Muscle of arm (tissue), 14 donors: ENCODE measurements around the gene KCMF1. TPM values are rescaled to one million over a fixed set of nuclear protein-coding genes. Genes with fewer than 3 reads are reported as not detected.
"Not testable (repeated sequence)": the region's sequence is repeated elsewhere in the genome, so short reads cannot be mapped to it uniquely, and the experiment has no call there.

Experiments used
- DNase-seq: peaks from one replicate; pipeline ENCODE4 v3.0.0-alpha.2; 2013
- long read RNA-seq, 11 donors: transcript quantifications; one replicate each; lab custom pipeline, GENCODE V29; 2026
- polyA plus RNA-seq, 12 donors: library from polyadenylated mRNA; unstranded; fragments of 120-200 nt; gene quantifications; one replicate each; pipeline ENCODE4 v1.2.1, GENCODE V29; 2013; ENCODE audit not compliant: insufficient read length in 12 of 12

The KCMF1 gene
- polyA plus RNA-seq = 10 to 100 TPM in 11 of 12 donors, not detected in 1; 30.6 to 57.6 (median 47.4) TPM
- long read RNA-seq, donor 1, full-length matches to known transcripts = 10 of 22 reads
- long read RNA-seq, donor 1, partial matches to known transcripts = 12 of 22 reads
- long read RNA-seq, donor 1, other reads (novel, unspliced or antisense) = 0 of 22 reads
- long read RNA-seq, donor 2, full-length matches to known transcripts = 12 of 12 reads
- long read RNA-seq, donor 2, partial matches to known transcripts = 0 of 12 reads
- long read RNA-seq, donor 2, other reads (novel, unspliced or antisense) = 0 of 12 reads
- long read RNA-seq, donor 3, full-length matches to known transcripts = 6 of 6 reads
- long read RNA-seq, donor 3, partial matches to known transcripts = 0 of 6 reads
- long read RNA-seq, donor 3, other reads (novel, unspliced or antisense) = 0 of 6 reads
- long read RNA-seq, donor 4, full-length matches to known transcripts = 4 of 4 reads
- long read RNA-seq, donor 4, partial matches to known transcripts = 0 of 4 reads
- long read RNA-seq, donor 4, other reads (novel, unspliced or antisense) = 0 of 4 reads
- long read RNA-seq, donor 5, full-length matches to known transcripts = 15 of 21 reads
- long read RNA-seq, donor 5, partial matches to known transcripts = 6 of 21 reads
- long read RNA-seq, donor 5, other reads (novel, unspliced or antisense) = 0 of 21 reads
- long read RNA-seq, donor 6, full-length matches to known transcripts = 6 of 12 reads
- long read RNA-seq, donor 6, partial matches to known transcripts = 6 of 12 reads
- long read RNA-seq, donor 6, other reads (novel, unspliced or antisense) = 0 of 12 reads
- long read RNA-seq, donor 7, full-length matches to known transcripts = 8 of 8 reads
- long read RNA-seq, donor 7, partial matches to known transcripts = 0 of 8 reads
- long read RNA-seq, donor 7, other reads (novel, unspliced or antisense) = 0 of 8 reads
- long read RNA-seq, donor 8, full-length matches to known transcripts = 11 of 30 reads
- long read RNA-seq, donor 8, partial matches to known transcripts = 19 of 30 reads
- long read RNA-seq, donor 8, other reads (novel, unspliced or antisense) = 0 of 30 reads
- long read RNA-seq, donor 9, full-length matches to known transcripts = 4 of 12 reads
- long read RNA-seq, donor 9, partial matches to known transcripts = 8 of 12 reads
- long read RNA-seq, donor 9, other reads (novel, unspliced or antisense) = 0 of 12 reads
- long read RNA-seq, donor 10, full-length matches to known transcripts = 24 of 24 reads
- long read RNA-seq, donor 10, partial matches to known transcripts = 0 of 24 reads
- long read RNA-seq, donor 10, other reads (novel, unspliced or antisense) = 0 of 24 reads
- long read RNA-seq, donor 11, full-length matches to known transcripts = 12 of 12 reads
- long read RNA-seq, donor 11, partial matches to known transcripts = 0 of 12 reads
- long read RNA-seq, donor 11, other reads (novel, unspliced or antisense) = 0 of 12 reads

DNA sequence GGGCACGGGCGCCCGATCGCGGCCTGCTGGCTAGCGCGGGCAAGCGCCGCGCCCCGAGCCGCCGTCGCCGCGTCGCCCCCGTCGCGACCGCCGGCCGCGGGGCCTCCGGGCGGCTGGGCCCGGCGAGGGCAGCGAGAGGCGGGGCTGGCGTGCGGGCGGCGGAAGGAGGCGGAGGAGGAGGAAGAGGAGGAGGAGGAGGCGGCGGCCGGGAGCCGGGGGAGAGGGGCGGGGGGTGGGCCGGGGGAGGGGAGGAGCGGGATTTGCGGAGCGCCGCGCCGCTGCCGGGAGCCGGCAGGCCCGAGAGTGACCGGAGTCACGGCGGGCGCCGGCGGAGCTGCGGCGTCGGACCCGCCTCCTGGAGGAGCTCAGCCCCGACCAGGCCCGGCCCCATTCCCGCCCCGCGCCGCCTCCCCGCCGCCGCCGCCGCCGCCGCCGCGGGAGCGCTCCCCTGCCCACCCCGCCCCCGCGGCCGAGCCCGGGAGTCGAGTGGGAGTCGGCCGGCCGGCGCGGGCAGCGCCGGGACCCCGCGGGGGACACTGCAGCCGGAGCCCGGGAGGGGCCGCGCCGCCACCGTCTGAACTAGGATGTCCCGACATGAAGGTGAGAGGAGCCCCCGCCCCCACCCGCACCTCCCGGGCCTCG is at the start of gene KCMF1:
KCMF1 (plus strand) TSS at position 294 of the 642 bp plus-strand sequence; CDS start at position 585, 291 bp downstream.
- DNase-seq = peak; percentile 63

DNA sequence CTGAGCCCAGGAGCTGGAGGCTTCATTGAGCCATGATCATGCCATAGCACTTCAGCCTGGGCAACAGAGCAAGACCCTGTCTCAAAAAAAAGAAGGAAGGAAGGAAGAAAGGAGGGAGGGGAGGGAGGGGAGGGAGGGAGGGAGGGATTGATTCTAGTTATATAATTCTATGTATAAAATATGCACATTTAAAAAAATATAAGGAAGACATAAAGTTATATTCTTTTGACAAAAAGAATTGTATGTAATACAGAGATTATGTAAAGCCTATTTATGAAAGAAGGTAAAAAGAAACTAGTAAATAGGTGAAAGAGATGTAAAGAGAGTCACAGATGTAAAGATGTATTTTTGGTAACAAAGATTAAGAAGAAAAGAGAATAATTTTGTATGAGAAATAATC is 48.0 kb upstream of the KCMF1 start:
- no peak for DNase-seq

DNA sequence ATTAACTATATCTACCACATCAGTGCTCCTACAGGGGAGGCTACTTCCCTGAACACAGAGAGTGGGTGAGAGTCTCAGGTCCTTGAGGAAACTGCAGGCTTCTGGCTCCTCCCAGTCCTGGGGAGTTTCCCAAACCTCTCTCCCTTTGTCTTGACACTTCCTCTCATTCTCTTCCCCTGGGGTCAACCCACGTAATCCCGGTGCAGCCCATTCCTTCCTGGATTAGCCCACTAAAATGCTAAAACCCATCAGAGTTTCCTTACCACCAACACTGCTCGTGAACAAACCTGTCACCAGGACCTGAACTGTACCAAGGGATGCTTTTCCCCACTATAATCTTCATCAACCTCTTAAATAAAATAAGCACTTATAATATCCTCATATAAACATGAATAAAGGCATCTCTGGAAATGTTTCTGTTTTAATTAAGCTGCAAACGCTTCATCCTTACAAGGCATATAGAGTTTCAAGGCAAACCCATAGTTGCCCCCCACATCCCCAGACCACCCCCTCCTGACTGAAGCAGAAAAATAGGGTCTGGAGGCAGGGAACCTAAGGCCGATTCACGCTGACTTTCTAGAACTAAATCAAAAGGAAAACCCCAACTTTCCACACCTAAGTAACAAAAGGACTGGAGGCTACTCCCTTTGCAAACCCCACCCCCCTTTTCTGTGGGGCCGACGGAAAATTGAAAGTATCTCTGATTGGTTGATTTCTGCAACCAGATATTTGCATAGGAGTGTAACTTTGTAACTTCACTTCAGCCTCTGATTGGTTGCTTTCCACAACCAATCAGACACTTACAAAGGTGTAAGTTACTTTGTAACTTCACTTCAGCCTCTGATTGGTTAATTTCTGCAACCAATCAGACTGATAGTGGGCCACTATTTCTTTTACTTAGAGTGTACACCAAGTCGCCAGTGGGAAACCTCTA is 46.5 kb upstream of the KCMF1 start:
- DNase-seq = no peak

DNA sequence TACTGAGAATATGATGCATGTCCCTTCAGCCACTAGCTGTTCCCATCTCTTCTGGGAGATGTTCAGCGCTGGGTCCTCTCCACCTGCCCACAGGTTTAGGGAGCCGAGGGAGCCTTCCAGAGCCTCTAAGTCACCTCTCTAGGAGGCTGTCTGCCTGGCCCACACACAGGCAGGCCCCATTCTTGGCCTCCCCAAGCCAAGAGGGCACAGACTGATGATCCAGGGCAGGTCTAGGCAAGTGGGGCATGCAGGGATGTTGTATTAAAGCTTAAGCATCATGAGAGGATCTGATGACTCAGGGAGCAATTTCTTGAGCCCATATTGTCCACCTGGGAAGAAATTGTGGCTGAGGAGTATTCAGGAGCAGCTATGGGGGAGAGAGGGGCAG is 45.6 kb upstream of the KCMF1 start:
- DNase-seq = no peak

DNA sequence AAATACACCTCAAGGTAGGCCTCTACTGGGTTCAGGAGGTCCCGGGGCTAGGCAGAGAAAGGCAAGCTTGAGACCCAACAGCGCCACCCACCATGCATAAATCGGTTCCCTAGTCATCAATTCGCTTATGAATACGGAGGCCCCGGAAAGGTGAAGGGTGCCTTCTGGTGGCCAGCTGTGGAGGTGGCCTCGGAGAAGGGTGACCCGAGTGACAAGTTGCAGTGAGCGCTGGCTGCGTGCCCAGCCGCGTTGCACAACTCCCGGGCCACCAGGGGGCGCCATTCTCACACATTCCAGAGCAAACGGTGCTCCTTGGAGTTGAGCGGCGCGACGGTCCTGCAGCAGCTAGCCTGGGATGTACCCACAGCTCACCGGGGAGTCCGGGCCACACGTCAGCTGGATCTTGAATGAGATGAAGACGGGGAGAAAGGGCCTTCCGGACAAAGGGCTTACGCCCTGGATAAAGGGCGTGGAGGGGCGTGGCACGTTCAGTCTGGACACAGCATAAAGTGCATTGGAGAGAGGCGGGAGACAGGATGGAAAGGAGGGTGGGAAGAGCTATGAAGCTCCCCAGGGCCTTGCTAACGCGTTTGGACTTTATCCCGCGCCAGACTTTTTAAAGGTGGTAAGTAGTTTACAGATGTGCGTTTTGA is 45.1 kb upstream of the KCMF1 start:
- peak; percentile 88 for DNase-seq

DNA sequence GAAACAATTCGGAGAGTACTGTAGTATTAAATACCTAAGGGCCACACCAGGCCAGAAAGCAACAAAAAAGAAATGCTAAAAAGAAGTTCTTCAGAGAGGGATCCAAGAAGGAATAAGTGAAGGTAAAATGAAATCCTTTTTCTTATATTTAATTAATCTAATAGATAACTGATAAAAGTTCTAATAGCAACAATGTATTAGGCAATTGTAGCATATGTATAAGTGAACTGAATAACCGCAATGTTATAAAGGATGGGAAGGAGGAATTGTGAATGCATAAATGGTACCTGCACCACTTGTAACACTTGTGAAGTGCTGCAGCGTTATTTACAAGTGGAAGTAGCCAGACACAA is 43.7 kb upstream of the KCMF1 start:
- DNase-seq = no peak

DNA sequence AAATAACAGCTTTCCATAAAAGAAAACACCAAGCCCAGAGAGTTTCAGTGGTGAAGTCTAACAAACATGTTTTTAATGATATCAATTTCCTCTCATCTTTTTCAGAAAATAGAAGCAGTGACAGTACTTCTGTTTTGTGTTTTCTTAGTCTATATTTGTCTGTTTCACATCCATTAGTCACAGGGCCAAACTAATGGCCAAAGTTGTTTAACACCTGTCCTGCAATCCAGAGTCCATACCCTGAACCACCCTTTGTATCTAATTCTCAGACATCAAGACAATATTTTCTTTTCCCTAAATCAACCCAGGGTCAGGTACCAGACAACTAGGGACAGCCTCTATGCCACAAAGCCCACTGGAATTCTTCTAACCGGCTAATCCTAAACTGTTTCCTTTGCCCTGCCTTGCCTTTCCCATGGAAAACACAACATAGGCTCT is 39.6 kb upstream of the KCMF1 start:
- no peak for DNase-seq

DNA sequence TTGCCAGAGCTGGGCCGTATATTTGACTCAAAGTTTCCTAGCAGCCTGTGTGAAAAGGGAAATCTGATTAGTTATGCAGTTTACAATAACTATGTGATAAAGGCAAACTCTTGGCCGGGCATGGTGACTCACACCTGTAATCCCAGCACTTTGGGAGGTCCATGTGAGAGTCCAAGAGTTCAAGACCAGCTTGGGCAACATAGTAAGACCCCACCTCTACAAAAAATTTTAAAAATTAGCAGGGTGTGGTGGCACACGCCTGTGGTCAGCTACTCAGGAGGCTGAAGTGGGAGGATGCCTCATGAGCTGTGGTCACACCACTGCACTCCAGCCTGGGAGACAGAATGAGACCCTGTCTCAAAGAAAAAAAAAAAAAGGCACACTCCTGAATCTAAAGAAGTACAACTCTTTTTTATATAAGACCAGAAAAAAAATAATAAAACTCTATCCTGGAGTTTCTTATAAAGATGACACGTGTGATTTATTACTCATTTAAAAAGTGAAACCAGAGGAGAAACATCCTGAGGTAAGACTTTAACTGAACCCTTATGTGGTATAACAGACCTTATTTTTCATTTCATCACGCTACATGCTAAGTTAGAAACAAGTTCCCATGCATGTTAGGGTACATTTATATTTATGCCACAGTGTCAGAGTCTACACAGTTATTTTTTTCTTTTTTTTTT is 32.6 kb upstream of the KCMF1 start:
- DNase-seq = no peak

DNA sequence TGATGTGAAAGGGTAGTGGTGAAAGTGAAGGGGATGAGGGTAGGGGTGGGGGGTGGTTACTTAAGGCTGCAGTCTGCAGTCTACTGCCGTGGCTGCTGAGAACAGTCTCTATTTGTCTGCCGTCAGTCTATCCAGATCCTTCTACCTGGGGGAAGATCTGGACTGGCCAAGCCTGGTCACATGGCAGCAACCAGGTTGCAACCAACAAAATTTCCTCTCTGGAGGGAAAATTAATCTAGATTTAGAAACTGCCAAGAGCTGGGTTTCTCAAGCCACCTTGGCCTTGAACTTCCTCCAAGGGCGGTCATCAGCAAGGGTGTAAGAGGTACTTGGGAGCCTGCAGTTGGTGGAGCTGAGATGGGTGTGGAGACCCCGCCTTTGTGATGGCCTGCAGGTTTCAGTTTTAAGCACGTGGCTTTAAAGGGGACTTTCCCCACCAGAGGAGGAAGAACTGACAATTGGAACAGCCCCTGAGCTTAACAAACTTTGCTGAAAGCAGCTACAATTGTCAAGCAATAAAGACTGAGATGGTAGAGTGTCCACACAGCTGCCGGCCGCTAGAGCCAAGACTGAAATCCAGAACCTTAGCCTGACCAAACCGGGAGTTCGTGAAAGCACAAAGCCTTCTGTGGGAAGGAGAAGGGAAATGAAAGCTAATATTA is 31.4 kb upstream of the KCMF1 start:
- no peak for DNase-seq

DNA sequence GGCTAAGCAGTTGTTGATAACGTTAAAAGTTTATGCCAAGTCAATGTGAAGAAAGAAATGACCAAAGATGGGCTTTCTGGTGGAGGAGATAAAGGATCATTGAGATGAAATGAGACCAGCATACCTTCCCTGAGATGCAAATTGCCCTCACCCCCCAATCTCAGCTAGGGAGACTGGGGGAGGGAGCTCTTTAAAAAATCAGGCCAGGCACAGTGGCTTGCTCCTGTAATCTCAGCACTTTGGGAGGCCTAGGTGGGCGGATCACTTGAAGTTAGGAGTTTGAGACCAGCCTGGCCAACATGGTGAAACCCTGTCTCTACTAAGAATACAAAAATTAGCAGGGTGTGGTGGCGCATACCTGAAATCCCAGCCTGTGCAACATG is 30.9 kb upstream of the KCMF1 start:
- DNase-seq = no peak

DNA sequence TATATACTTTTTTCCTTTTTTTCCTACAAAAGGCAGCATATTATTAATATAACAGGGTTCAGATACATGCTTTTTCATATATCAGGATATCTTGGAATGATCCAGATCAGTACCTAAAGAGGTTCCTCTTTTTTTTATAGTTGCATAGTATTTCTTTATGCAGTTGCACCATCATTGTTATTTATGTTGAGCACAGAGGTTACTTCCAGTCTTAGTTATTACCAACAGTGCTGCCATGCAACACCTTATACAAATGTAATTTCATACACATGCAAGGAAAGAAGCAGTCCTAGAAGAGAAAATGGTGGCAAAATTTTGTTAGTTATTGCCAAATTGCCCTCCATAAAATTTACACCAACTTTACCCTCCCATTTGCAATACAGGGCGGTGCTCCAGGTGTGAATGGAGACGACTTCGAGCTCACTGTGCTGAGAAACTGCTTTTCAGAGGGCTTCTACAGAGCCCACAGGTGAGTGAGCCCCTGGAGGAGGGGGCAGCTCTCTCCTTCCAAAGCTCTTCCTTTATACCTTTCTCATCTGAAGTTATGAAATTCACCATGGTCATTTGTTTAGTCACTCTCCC is 30.0 kb upstream of the KCMF1 start:
- DNase-seq = no peak

DNA sequence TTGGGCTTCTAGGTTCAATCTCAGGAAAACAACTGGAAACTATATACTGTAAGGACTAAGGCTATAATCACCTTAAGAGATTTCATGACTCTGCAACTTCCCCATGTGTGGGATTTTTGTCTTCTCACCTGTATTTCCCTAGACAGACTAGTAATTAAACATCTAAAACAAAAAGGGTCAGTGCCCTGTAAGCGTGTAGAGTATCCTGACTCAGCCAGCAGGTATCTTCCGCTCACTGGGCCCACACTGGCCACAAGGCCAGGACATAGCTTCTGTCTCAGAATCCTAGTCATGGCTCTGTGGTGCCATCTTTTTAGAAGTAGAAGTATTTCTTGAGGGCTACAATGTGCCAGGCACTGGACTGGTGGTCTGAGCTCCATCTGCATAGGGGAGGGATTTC is 28.8 kb upstream of the KCMF1 start:
- no peak for DNase-seq

DNA sequence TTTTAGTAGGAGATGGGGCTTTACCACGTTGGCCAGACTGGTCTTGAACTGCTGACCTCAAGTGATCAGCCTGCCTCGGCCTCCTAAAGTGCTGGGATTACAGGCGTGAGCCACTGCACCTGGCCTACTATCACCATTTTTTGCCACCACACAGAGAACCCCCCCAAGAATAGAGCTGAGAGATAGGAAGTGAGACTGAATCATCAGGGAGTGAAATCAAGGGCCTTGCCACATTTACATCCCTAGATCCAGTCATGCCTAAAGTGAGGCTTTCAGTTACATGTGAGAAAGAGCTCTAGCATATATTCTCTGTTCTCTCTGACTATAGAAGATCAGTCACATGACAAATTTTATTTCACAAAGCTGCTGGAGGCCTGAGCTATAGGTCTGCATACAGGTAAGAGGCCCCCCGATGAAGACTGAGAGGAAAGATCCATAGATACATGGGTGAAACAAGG is 28.0 kb upstream of the KCMF1 start:
- DNase-seq = no peak

DNA sequence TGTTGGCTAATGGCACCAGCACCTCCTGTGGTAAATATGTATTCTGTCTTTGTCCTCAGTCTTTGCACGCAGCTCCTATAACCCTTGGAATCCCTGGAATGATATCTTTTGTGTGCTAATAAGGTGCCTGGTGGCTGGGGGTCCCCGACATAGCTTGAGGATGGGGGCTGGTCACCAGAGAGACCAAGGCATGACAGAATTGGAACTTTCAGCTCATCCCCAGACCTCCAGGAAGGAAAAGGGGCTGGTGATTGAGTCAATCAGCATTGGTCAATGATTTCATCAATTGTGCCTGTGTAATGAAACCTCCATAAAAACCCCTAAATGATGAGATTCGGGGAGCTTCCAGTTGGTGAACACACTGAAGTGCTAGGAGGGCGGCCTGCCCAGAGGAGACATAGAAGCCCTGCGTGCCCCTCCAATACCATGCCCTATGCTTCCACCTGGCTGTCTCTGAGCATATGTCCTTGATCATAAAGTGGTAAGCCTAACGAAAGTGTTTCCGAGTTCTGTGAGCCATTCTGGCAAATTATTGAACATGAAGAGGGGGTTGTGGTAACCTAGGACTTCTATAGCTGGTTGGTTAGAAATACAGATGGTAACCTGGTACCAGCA is 26.6 kb upstream of the KCMF1 start:
- DNase-seq = no peak

DNA sequence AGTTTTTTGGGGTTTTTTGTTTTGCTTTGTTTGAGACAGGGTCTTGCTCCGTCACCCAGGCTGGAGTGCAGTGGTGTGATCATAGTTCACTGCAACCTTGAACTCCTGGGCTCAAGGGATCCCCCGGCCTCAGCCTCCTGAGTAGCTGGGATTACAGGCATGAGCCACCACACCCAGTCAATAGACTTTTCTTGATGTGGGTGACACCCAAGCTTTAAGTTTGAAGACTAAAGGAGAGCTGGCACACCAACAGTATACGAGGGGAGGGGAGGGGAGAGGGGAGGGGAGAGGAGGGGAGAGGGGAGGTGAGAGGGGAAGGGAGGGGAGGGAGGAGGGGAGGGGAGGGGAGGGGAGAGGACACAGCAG is 25.1 kb upstream of the KCMF1 start:
- DNase-seq = not testable (repeated sequence)

DNA sequence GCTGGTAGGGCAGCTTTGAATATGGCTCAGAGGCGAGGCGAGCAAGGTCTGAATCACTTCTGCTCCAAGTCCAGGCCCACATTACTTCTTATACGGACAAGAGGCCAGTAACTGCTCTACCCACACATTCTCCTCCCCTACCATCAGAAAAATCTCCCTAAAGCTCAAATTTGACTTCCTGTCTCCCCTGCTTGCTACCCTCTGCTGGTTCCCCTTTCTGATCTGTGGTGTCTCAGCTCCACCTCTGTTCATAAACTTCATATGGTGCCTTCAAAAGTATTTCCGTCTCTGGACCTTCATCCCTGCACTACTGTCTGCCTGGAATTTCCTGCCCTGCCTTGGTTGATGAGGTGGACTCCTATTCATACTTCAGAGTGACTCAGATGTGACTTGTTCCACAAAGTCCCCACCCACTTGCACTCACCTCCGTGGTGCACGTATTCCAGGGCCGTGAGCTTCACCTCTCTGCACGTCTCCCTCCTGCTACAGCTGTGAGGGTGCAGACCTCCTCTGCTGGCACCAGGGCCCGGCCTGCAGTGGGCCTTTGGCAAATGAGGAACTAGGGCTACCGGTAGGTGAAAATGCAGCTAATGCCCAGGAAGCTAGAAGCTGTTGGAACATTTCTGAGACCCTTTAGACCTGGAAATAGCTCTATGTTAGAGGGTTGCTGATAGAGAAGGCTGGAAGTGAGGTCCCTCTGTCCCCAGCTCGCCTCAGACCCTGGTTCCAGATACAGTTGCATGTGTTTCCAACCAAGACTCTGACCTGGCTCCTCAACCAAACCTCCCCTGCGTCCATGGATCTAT is 24.6 kb upstream of the KCMF1 start:
- DNase-seq = no peak
